GM21786 (cell line): ENCODE measurements around the gene SLC4A2.
A peak's percentile ranks its signal among the peaks of the same experiment; 100 is the strongest.

Experiments
- ATAC-seq: cut with Tn5 transposase; IDR thresholded peaks from one replicate; pipeline ENCODE4 v1.9.1; 2021; ENCODE audit not compliant: unreplicated experiment

The SLC4A2 gene

GRCh38 chr7:151114151-151115090, 55.0 kb downstream of the SLC4A2 start:
- ATAC-seq: no peak

- ATAC-seq: no peak
Measured at GRCh38 chr7:151115121-151115835, 55.9 kb downstream of the SLC4A2 start.

GRCh38 chr7:151115836-151116418, 56.5 kb downstream of the SLC4A2 start:
- ATAC-seq: no peak

- no peak for ATAC-seq
Measured at GRCh38 chr7:151116603-151117440, 57.4 kb downstream of the SLC4A2 start.

GRCh38 chr7:151117565-151117964, 58.2 kb downstream of the SLC4A2 start:
- no peak for ATAC-seq

- ATAC-seq: no peak
Measured at GRCh38 chr7:151118108-151119054, 59.0 kb downstream of the SLC4A2 start.

GRCh38 chr7:151119055-151119415, 59.6 kb downstream of the SLC4A2 start:
- no peak for ATAC-seq

- no peak for ATAC-seq
Measured at GRCh38 chr7:151119902-151120301, 60.5 kb downstream of the SLC4A2 start.

- ATAC-seq: no peak
Measured at GRCh38 chr7:151120896-151121295, 61.5 kb downstream of the SLC4A2 start.

GRCh38 chr7:151121380-151122170, 62.2 kb downstream of the SLC4A2 start:
- ATAC-seq: no peak

GRCh38 chr7:151122276-151122675, 62.9 kb downstream of the SLC4A2 start:
- ATAC-seq: no peak

GRCh38 chr7:151122796-151123157, 63.4 kb downstream of the SLC4A2 start:
- no peak for ATAC-seq

- no peak for ATAC-seq
Measured at GRCh38 chr7:151123158-151123821, 63.9 kb downstream of the SLC4A2 start.

GRCh38 chr7:151123822-151124464, 64.6 kb downstream of the SLC4A2 start:
- peak; percentile 92 for ATAC-seq

- no peak for ATAC-seq
Measured at GRCh38 chr7:151124481-151124880, 65.1 kb downstream of the SLC4A2 start.

- ATAC-seq: no peak
Measured at GRCh38 chr7:151124899-151125399, 65.6 kb downstream of the SLC4A2 start.

GRCh38 chr7:151125470-151125845, 66.1 kb downstream of the SLC4A2 start:
- no peak for ATAC-seq
